D341Med (cell line): ENCODE measurements around the gene ARHGAP28.
"Not testable (repeated sequence)": the region's sequence is repeated elsewhere in the genome, so short reads cannot be mapped to it uniquely, and the experiment has no call there.

Experiments used
- DNase-seq: peaks from one replicate; pipeline ENCODE4 v3.0.0; 2012; ENCODE audit warnings: low spot score

The ARHGAP28 gene

GRCh38 chr18:6929370-6930102 is 200.0 kb downstream of the ARHGAP28 start:
- DNase-seq, result no peak

- no peak for DNase-seq
Measured at GRCh38 chr18:6934859-6935258, 205.3 kb downstream of the ARHGAP28 start.

GRCh38 chr18:6938003-6938402 is 208.5 kb downstream of the ARHGAP28 start:
- no peak for DNase-seq

GRCh38 chr18:6938403-6938802 is 208.9 kb downstream of the ARHGAP28 start:
- DNase-seq, result not testable (repeated sequence)

- DNase-seq, result no peak
Measured at GRCh38 chr18:6939972-6940371, 210.5 kb downstream of the ARHGAP28 start.

GRCh38 chr18:6940451-6940850 is 210.9 kb downstream of the ARHGAP28 start:
- no peak for DNase-seq

GRCh38 chr18:6941996-6942395 is 212.5 kb downstream of the ARHGAP28 start:
- DNase-seq, result no peak

- no peak for DNase-seq
Measured at GRCh38 chr18:6942742-6943141, 213.2 kb downstream of the ARHGAP28 start.

GRCh38 chr18:6943143-6943542 is 213.6 kb downstream of the ARHGAP28 start:
- DNase-seq, result no peak

- DNase-seq, result no peak
Measured at GRCh38 chr18:6947338-6948030, 218.0 kb downstream of the ARHGAP28 start.

GRCh38 chr18:6948281-6949055 is 219.0 kb downstream of the ARHGAP28 start:
- no peak for DNase-seq

GRCh38 chr18:6949800-6950586 is 220.5 kb downstream of the ARHGAP28 start:
- no peak for DNase-seq

GRCh38 chr18:6950641-6951040 is 221.1 kb downstream of the ARHGAP28 start:
- no peak for DNase-seq

GRCh38 chr18:6951336-6952090 is 222.0 kb downstream of the ARHGAP28 start:
- DNase-seq, result no peak

GRCh38 chr18:6954501-6954900 is 225.0 kb downstream of the ARHGAP28 start:
- no peak for DNase-seq

GRCh38 chr18:6955304-6955703 is 225.8 kb downstream of the ARHGAP28 start:
- no peak for DNase-seq

GRCh38 chr18:6956495-6956894 is 227.0 kb downstream of the ARHGAP28 start:
- DNase-seq, result no peak

- DNase-seq, result no peak
Measured at GRCh38 chr18:6956999-6957398, 227.5 kb downstream of the ARHGAP28 start.

GRCh38 chr18:6959110-6959509 is 229.6 kb downstream of the ARHGAP28 start:
- no peak for DNase-seq

- no peak for DNase-seq
Measured at GRCh38 chr18:6960124-6960523, 230.6 kb downstream of the ARHGAP28 start.

GRCh38 chr18:6960656-6961055 is 231.1 kb downstream of the ARHGAP28 start:
- DNase-seq, result no peak
